ENCODE results near the gene BLID.

GRCh38 chr11:122160841-122161590 lies 45.0 kb upstream of the BLID start:
- TF ChIP-seq POLR2A (IDR thresholded peaks at IDR 0.05) (no peak), CTCF (IDR thresholded peaks at IDR 0.05) (no peak)
